ENCODE data around the gene MYO3A. TPM values are rescaled to one million over a fixed set of nuclear protein-coding genes. Genes with fewer than 3 reads are reported as not detected.

MYO3A gene
- total and polyA plus RNA-seq, 2 donors: 0.09 to 7.0 TPM

DNA sequence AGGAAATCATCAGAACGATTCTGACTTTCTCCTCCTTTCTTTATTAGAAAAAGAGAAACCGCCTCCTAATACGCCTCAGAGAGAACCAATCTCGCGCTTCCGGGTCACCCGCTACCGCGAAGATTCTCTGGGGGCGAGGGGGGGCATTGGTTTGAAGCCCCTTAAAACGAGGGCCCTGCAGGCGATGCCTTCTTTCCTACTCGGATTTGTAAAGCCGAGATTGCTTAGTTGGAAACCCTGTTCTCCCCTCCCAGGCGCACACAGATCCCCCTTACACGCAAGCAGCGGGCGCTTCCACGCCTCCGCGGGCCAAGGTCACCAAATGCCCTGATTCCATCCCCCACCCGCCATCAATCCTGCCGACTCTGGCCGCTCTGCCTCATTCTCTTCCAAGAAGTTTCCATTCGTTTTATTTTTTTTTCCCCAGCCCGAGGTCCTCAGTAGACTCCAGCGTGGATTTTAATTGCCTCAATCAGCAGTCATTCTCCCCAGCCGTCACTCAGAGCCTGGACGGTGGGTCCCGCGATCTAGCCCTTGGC is 281.4 kb downstream of the MYO3A start:
- no peak for DNase-seq (ENCODE audit: extremely low spot score)
- Histone ChIP-seq H3K27ac (ENCODE audit: low read depth) (no peak overlapping the region), H3K4me3 (ENCODE audit: low read depth, low read length) (no peak overlapping the region), H3K4me1 (ENCODE audit: insufficient read depth) (peaks cover 3% of the 10 kb centered on the region), H3K36me3 (ENCODE audit: insufficient read depth) (no peaks in the 10 kb centered on the region)
- WGBS: 1% methylated on average over 31 of the region's 31 CpGs

DNA sequence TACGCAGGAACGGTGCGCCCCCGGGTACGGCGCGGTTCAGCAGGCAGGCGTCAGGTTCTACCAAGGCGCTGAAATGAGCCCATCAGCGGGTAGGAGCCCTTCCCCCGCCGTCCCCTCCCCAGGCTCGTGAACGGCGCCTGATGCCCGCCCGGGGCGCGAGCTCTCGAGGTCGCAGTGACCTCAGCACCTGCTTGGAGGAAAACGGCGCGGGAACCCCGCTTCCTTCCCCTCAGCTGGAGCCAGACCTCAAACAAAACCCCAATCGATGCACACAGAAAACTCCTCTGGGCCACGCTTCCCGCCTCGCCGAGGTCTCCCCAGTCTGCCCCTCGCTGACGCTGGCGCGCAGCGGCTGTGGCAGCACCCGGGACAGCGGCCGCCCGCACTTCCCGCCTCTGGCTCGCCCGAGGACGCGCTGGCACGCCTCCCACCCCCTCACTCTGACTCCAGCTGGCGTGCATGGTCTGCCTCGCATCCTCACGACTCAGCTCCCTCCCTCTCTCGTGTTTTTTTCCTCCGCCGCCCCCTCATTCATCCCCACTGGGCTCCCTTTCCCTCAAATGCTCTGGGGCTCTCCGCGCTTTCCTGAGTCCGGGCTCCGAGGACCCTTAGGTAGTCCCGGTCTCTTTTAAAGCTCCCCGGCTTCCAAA is 282.0 kb downstream of the MYO3A start:
- H3K4me1 ChIP-seq (ENCODE audit: insufficient read depth): peaks cover 3% of the 10 kb centered on the region
- no peak for DNase-seq (ENCODE audit: extremely low spot score)
- no peak overlapping the region for H3K27ac ChIP-seq (ENCODE audit: low read depth)
- H3K36me3 ChIP-seq (ENCODE audit: insufficient read depth): no peaks in the 10 kb centered on the region
- WGBS: under 1% methylated on average over 57 of the region's 57 CpGs
- H3K4me3 ChIP-seq (ENCODE audit: low read depth, low read length): no peak overlapping the region

DNA sequence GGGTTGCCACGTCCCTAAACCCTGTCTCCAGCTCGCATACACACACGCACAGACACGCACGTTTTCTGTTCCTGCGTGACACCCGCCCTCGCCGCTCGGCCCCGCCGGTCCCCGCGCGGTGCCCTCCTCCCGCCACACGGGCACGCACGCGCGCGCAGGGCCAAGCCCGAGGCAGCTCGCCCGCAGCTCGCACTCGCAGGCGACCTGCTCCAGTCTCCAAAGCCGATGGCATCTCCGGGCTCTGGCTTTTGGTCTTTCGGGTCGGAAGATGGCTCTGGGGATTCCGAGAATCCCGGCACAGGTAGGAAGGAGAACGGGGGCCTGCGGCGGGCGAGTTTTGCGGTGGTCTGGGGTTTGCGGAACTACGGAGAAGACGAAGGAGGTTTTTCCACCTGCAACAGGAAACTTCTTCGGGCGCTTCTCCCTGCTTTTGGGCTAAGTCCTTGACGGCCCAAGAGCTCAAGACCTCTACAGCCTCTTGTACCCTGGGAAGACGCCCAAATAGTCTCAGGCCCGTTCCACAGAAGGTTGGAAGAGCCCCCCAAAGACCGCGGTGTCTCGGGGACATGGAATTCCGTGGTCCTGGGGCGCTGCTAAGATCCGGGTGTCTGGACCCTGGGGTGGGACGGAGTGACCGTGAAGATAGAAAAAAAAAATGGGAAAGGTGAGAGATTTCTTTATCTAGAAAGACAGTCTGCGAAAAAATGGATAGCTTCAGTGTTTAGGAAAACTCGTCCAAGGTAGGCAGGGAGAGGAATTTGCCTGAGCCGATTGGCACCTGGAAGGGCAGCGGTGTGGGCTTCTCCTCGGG is 282.8 kb downstream of the MYO3A start, which contains the start of gene GAD2:
GAD2 (plus strand) TSS at position 190 of the 811 bp plus-strand sequence; CDS start at position 226, 36 bp downstream.
- no peak for DNase-seq (ENCODE audit: extremely low spot score)
- Histone ChIP-seq H3K36me3 (ENCODE audit: insufficient read depth) (no peaks in the 10 kb centered on the region), H3K27ac (ENCODE audit: low read depth) (no peak within 1 kb of the TSS), H3K4me3 (ENCODE audit: low read depth, low read length) (no peak within 1 kb of the TSS), H3K4me1 (ENCODE audit: insufficient read depth) (peaks cover 3% of the 10 kb centered on the region)
- 2% methylated on average over 60 of the region's 60 CpGs for WGBS

DNA sequence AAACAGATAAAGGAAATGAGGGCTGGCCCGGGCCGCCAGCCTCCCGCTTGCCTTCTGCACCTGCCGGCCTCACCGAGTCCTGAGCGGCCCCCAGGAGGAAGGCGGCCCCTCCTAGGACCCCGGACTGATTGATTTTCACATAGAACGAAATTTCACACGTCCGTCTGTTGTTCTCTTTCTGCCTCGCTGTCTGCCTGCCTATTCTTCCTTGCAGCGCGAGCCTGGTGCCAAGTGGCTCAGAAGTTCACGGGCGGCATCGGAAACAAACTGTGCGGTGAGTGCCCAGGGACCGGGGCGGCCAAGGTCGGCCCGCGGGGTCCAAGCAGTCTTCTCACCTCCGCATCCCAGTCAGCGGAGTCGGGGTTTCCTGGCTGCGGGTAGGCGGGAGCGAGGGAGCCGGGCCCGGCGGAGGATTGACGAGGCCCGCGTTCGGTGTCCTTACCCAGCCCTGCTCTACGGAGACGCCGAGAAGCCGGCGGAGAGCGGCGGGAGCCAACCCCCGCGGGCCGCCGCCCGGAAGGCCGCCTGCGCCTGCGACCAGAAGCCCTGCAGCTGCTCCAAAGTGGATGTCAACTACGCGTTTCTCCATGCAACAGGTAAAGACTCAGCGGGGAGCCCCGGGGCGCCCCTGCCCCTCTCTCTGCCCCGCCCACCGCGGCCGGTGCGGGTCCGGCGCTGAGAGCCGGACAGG is 283.5 kb downstream of the MYO3A start:
- Histone ChIP-seq H3K27ac (ENCODE audit: low read depth) (no peak overlapping the region), H3K36me3 (ENCODE audit: insufficient read depth) (no peaks in the 10 kb centered on the region), H3K4me1 (ENCODE audit: insufficient read depth) (peaks cover 3% of the 10 kb centered on the region), H3K4me3 (ENCODE audit: low read depth, low read length) (no peak overlapping the region)
- WGBS: 1% methylated on average over 64 of the region's 64 CpGs
- DNase-seq (ENCODE audit: extremely low spot score): no peak

DNA sequence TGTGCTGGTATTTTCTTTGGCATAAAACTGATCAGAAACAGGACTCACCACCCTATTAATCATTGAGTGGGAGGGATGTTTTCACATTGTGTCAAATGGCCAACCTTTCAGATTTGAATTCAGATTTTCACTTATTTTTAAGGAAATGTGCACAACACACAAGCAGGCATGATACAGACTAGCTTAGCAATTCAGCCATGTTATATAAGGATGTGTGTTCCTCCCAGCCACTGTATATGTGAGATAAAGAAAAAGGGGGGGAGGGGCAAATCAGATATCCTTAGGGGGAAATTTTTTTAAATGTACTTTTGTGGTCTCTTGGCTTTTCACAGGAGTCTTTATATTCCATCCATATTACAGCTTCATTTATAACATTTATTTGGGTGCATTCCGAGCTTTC is 285.6 kb downstream of the MYO3A start:
- peaks cover 3% of the 10 kb centered on the region for H3K4me1 ChIP-seq (ENCODE audit: insufficient read depth)
- WGBS: 60% methylated on average over 1 of the region's 1 CpG
- no peak for DNase-seq (ENCODE audit: extremely low spot score)
- no peak overlapping the region for H3K27ac ChIP-seq (ENCODE audit: low read depth)
- no peak overlapping the region for H3K4me3 ChIP-seq (ENCODE audit: low read depth, low read length)
- H3K36me3 ChIP-seq (ENCODE audit: insufficient read depth): no peaks in the 10 kb centered on the region

DNA sequence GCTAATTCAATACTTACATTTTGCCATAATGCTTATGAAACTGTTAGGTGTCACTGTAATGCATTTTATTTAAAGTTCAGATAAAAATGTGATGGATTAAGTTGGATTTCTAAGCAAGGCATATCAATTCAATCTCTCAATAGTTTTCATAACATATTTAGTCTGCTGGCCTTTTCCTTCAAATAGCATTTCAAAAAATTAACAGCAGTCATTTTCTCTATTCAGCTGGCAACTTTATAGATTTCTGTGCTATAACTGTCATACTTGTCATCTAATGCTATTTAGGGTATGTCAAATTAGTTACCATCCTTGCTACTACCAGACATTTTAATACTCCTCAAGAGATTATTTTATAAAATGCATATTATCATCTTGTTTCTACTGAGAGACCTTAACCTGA is 286.9 kb downstream of the MYO3A start:
- Histone ChIP-seq H3K36me3 (ENCODE audit: insufficient read depth) (no peaks in the 10 kb centered on the region), H3K4me3 (ENCODE audit: low read depth, low read length) (no peak overlapping the region), H3K4me1 (ENCODE audit: insufficient read depth) (peaks cover 3% of the 10 kb centered on the region), H3K27ac (ENCODE audit: low read depth) (no peak overlapping the region)
- no peak for DNase-seq (ENCODE audit: extremely low spot score)

DNA sequence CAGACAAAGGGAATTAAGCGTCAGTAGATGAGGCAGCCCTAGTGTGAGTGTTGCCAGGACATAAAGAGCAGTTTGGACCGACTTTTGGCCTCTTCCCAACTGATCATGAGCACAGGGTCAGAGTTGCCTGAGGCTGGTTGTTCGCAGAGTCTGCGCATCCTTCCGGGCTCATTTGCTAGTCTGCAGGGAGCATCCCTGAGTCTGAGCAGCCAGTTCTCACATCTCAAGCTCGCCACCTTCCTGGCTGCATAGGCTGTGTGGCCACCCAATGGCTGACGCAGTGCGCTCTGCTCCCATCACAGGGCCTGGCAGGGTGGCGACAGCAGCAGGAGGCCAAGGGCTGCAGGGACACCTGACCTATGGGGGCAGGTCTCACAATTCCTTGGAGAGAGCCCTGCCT is 287.5 kb downstream of the MYO3A start:
- WGBS: 14% methylated on average over 9 of the region's 9 CpGs

DNA sequence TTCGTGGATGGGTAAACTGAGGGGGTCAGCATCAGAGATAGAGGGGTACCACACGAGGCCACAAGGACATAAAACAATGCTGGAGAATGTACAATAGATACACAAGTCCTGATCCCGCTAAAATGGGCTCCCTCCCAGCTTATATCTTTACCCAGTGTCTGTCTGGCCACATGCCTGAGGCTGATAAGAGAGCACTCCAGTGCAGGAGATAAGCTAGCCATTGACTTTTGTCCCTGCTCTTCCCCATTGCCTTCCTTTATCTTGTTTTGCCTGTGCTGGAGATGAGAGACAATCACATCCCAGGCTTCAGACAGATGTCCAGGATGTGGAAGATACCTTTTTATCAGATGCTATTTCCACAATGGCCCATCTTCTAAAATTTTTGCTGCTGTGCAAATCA is 288.5 kb downstream of the MYO3A start:
- no peaks in the 10 kb centered on the region for H3K36me3 ChIP-seq (ENCODE audit: insufficient read depth)
- no peak overlapping the region for H3K27ac ChIP-seq (ENCODE audit: low read depth)
- no peak for DNase-seq (ENCODE audit: extremely low spot score)
- no peaks in the 10 kb centered on the region for H3K4me1 ChIP-seq (ENCODE audit: insufficient read depth)
- WGBS: 30% methylated on average over 3 of the region's 3 CpGs
- H3K4me3 ChIP-seq (ENCODE audit: low read depth, low read length): no peak overlapping the region

More for the DNA sequence above, 287.5 kb downstream of the MYO3A start:
- H3K4me1 ChIP-seq (ENCODE audit: insufficient read depth): no peaks in the 10 kb centered on the region
- no peak overlapping the region for H3K27ac ChIP-seq (ENCODE audit: low read depth)
- H3K4me3 ChIP-seq (ENCODE audit: low read depth, low read length): no peak overlapping the region
- DNase-seq (ENCODE audit: extremely low spot score): no peak
- no peaks in the 10 kb centered on the region for H3K36me3 ChIP-seq (ENCODE audit: insufficient read depth)

DNA sequence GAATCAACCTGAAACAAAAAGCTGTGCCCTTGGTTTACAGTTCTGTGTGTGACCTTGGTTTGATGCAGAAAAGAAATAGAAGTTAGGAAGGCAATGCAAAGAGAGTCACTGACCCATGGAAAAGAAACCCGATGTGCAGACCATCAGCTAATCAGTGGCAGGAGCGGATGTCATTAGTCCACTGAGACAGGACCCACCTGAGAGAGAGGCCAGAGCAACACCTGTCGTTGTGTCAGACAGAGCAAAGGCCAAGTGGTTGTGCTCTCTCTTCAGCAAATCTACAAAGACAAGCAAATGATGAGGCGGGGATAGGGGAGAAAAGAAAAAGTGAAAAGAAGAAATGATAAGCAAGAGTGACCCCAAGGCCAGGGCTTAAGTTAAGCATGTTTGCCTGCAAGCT is 291.3 kb downstream of the MYO3A start:
- no peak for DNase-seq (ENCODE audit: extremely low spot score)
- H3K4me1 ChIP-seq (ENCODE audit: insufficient read depth): no peaks in the 10 kb centered on the region
- no peak overlapping the region for H3K4me3 ChIP-seq (ENCODE audit: low read depth, low read length)
- H3K27ac ChIP-seq (ENCODE audit: low read depth): no peak overlapping the region
- no peaks in the 10 kb centered on the region for H3K36me3 ChIP-seq (ENCODE audit: insufficient read depth)
- 82% methylated on average over 4 of the region's 4 CpGs for WGBS

DNA sequence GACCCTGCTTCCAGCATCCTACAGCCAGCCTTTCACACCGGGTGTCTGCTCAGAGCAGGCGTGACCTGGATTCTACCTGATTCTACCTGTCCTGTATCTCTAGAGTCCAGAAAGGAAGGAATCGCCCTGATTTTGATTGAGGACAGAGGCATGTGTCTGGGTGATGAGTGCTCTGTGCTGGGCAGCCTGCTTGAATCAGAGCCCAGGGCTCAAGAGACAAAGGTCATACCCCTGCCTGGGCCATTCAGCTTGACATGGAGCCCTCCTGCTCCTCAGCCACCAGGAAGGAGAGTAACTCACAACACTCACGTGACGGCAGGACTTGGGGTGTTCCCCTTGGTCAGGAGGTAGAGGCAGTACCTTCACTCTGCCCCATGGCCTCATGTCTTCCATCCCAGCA is 293.8 kb downstream of the MYO3A start:
- no peak overlapping the region for H3K27ac ChIP-seq (ENCODE audit: low read depth)
- no peaks in the 10 kb centered on the region for H3K4me1 ChIP-seq (ENCODE audit: insufficient read depth)
- H3K36me3 ChIP-seq (ENCODE audit: insufficient read depth): no peaks in the 10 kb centered on the region
- DNase-seq (ENCODE audit: extremely low spot score): no peak
- 84% methylated on average over 5 of the region's 5 CpGs for WGBS
- H3K4me3 ChIP-seq (ENCODE audit: low read depth, low read length): no peak overlapping the region

DNA sequence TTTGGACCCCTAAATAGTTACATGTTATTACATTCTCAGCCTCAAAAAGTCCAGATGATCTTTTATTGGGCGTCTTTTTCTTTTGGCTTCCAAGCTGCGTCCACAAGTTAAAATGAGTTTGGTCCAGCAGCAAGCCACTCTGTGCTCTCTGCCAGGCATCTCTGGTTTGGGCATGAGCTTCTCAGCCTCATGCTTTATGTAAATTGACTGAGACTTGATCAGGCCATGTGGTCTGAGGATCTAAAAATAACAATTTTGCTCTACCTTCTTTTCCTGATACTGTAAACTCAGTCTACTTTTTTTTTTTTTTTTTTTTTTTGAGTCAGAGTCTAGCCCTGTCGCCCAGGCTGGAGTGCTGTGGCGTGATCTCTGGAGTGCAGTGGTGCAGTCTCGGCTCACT is 298.1 kb downstream of the MYO3A start:
- Histone ChIP-seq H3K36me3 (ENCODE audit: insufficient read depth) (no peaks in the 10 kb centered on the region), H3K4me3 (ENCODE audit: low read depth, low read length) (no peak overlapping the region), H3K27ac (ENCODE audit: low read depth) (no peak overlapping the region), H3K4me1 (ENCODE audit: insufficient read depth) (no peaks in the 10 kb centered on the region)
- DNase-seq (ENCODE audit: extremely low spot score): no peak
- 92% methylated on average over 5 of the region's 5 CpGs for WGBS

DNA sequence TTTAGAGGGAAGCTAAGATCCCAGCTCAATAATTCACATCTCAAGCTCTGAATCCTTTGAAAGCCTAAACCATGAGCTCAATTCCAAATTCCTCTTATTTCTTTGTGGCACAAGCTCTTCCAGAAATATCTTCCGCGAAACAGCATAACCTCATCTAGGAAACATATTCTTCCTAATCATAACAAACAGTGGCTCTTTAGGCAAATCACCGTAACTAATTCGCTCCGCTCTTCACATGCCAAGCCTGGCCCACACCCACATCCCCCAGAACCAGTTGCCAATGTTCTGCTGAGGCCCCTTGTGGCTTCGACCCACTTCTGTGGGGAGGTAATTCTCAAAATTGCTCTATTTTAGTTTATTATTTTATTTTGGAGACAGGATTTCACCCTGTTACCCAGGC is 301.7 kb downstream of the MYO3A start:
- WGBS: 87% methylated on average over 6 of the region's 6 CpGs
- no peak overlapping the region for H3K4me3 ChIP-seq (ENCODE audit: low read depth, low read length)
- H3K4me1 ChIP-seq (ENCODE audit: insufficient read depth): no peaks in the 10 kb centered on the region
- H3K27ac ChIP-seq (ENCODE audit: low read depth): no peak overlapping the region
- DNase-seq (ENCODE audit: extremely low spot score): no peak
- no peaks in the 10 kb centered on the region for H3K36me3 ChIP-seq (ENCODE audit: insufficient read depth)

DNA sequence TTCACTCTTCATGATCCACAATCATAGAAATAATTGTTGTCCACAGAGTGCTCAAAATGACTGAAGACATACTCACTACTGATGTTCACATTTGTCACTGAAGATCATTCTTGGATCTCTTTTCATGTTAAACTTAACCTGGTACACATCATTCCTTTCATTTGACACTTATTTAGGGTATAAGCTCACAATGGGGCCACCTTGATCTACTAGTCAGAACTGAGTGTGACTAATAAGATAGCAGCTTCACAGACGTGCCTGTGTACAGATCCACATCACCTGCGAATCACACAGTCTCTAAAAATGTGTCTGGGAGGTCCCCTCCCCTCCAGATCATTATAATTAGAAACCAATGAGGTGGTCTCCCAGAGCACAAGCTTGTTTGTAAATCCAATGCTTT is 304.3 kb downstream of the MYO3A start:
- Histone ChIP-seq H3K4me3 (ENCODE audit: low read depth, low read length) (no peak overlapping the region), H3K27ac (ENCODE audit: low read depth) (no peak overlapping the region), H3K4me1 (ENCODE audit: insufficient read depth) (no peaks in the 10 kb centered on the region), H3K36me3 (ENCODE audit: insufficient read depth) (no peaks in the 10 kb centered on the region)
- no peak for DNase-seq (ENCODE audit: extremely low spot score)
- WGBS: 67% methylated on average over 2 of the region's 2 CpGs

All from urinary bladder (tissue), 4 donors.